Right lung (tissue), 5 donors: ENCODE data around the gene HNRNPR. TPM values are rescaled to one million over a fixed set of nuclear protein-coding genes. Genes with fewer than 3 reads are reported as not detected.

Experiments used
- DNase-seq, 2 donors: peaks; one replicate each; pipeline ENCODE4 v3.0.0-alpha.2; 2013
- polyA plus RNA-seq, 5 donors: library from polyadenylated mRNA; unstranded; fragments of 120-200 nt; gene quantifications; one replicate each; pipeline versions ENCODE4 v1.2.1 to v1.2.3, GENCODE V29; 2013; ENCODE audit warnings: inconsistent platforms in 1 of 5, low replicate concordance in 1 of 5; ENCODE audit not compliant: insufficient read length in 5 of 5, insufficient read depth in 1 of 5

HNRNPR gene
- polyA plus RNA-seq, 5 donors, result 212 to 283 (median 233) TPM

GRCh38 chr1:23370709-23371584 is 26.9 kb upstream of the HNRNPR start:
- no peak for DNase-seq

GRCh38 chr1:23370330-23370708 is 26.2 kb upstream of the HNRNPR start:
- no peak for DNase-seq

- peak; percentile 88 to 90 for DNase-seq
Measured at GRCh38 chr1:23369335-23370013, 25.4 kb upstream of the HNRNPR start, which contains the start of gene ZNF436. TSS of gene ZNF436 (minus strand) at chr1:23369836. CDS start at chr1:23368005, 1,831 bp downstream.

- peak; percentile 91 to 93 for DNase-seq
Measured at GRCh38 chr1:23368562-23369334, 24.7 kb upstream of the HNRNPR start.

- peak; percentile 99 for DNase-seq
Measured at GRCh38 chr1:23367791-23368561, 23.9 kb upstream of the HNRNPR start.

GRCh38 chr1:23367451-23367790 is 23.3 kb upstream of the HNRNPR start:
- no peak for DNase-seq

GRCh38 chr1:23366598-23366997 is 22.5 kb upstream of the HNRNPR start:
- DNase-seq, result no peak

GRCh38 chr1:23366146-23366545 is 22.1 kb upstream of the HNRNPR start:
- no peak for DNase-seq

GRCh38 chr1:23362218-23362713 is 18.2 kb upstream of the HNRNPR start:
- no peak for DNase-seq

- no peak for DNase-seq
Measured at GRCh38 chr1:23358310-23358875, 14.3 kb upstream of the HNRNPR start.

GRCh38 chr1:23357138-23357908 is 13.2 kb upstream of the HNRNPR start:
- DNase-seq, result no peak

- DNase-seq, result no peak
Measured at GRCh38 chr1:23356471-23357137, 12.5 kb upstream of the HNRNPR start.

GRCh38 chr1:23354245-23354644 is 10.2 kb upstream of the HNRNPR start:
- DNase-seq, result no peak

GRCh38 chr1:23352096-23352695 is 8.1 kb upstream of the HNRNPR start:
- DNase-seq, result no peak

GRCh38 chr1:23345920-23346319 is 1.8 kb upstream of the HNRNPR start:
- no peak for DNase-seq

GRCh38 chr1:23344987-23345472 is 946 bp upstream of the HNRNPR start:
- DNase-seq, result no peak

- no peak for DNase-seq
Measured at GRCh38 chr1:23343221-23344110, 618 bp downstream of the HNRNPR start.
